ENCODE measurements around the gene RALGDS. TPM values are rescaled to one million over a fixed set of nuclear protein-coding genes. Genes with fewer than 3 reads are reported as not detected.

The RALGDS gene
- total and polyA plus RNA-seq, 2 donors (not counting 3 experiments of a cell fraction or from before 2014, with no cell fraction given): 41.4 to 60.0 TPM

- no peak overlapping the region for H3K4me3 ChIP-seq (replicated peaks in 1 of 3; ENCODE audit: insufficient read depth in 1 of 3, low read depth in 1 of 3, low read length in 3 of 3)
- H3K27ac ChIP-seq (ENCODE audit: insufficient read depth, low read depth, low read length): no peak overlapping the region
- dilution Hi-C loops (cut with MboI; ENCODE audit: extremely low pct_ligation_motif_present, low sequenced_read_pairs): no loop called here
- H3K79me2 ChIP-seq (ENCODE audit: control insufficient read depth, insufficient read depth, low read length): no peaks in the 10 kb centered on the region
- no peak for TF ChIP-seq EZH2 (IDR thresholded peaks at IDR 0.05; ENCODE audit: borderline replicate concordance, low read depth, low read length, severe bottlenecking)
- ChIA-PET CTCF (interaction anchor here (1.0 to 1.4 kb wide), 3 partner anchors 11 to 26 kb away, joined by 3 to 11 read pairs (median 5); no protein-coding TSS in a partner anchor), POLR2A (no interaction called here)
- H3K9me1 ChIP-seq (replicated peaks; ENCODE audit: control insufficient read depth, extremely low read depth, insufficient read depth, low read length): no peaks in the 10 kb centered on the region
- H3K9me3 ChIP-seq (replicated peaks; ENCODE audit: control insufficient read depth, insufficient read depth, low read length): no peaks in the 10 kb centered on the region
- H3K4me2 ChIP-seq (ENCODE audit: insufficient read depth, low read length): no peak overlapping the region
- no peaks in the 10 kb centered on the region for H3K27me3 ChIP-seq (ENCODE audit: control insufficient read depth in 2 of 2, insufficient read depth in 2 of 2, low read length in 2 of 2)
- peaks cover 37% of the 10 kb centered on the region for H3K4me1 ChIP-seq (ENCODE audit: control insufficient read depth, extremely low read depth, insufficient read depth, low read length)
- DNase-seq (ENCODE audit: low read depth, low spot score): no peak
- no peak overlapping the region for H3K9ac ChIP-seq (replicated peaks; ENCODE audit: extremely low read depth, insufficient read depth, low read length)
- no peak overlapping the region for H2AFZ ChIP-seq (ENCODE audit: low read depth, low read length)
- H3K36me3 ChIP-seq (ENCODE audit: control insufficient read depth in 2 of 2, extremely low read depth in 1 of 2, insufficient read depth in 2 of 2, low read length in 2 of 2): no peaks in the 10 kb centered on the region
- no peaks in the 10 kb centered on the region for H4K20me1 ChIP-seq (replicated peaks; ENCODE audit: control insufficient read depth, extremely low read depth, insufficient read depth, low read length)
- intact Hi-C loops (cut with micrococcal nuclease): no loop called here
- FAIRE-seq: no peak
- BruUV-seq (replicated peaks): no TSS peak
Measured at GRCh38 chr9:133122935-133123611, 2.0 kb upstream of the RALGDS start.

- Histone ChIP-seq H4K20me1 (replicated peaks; ENCODE audit: control insufficient read depth, extremely low read depth, insufficient read depth, low read length) (no peaks in the 10 kb centered on the region), H3K79me2 (ENCODE audit: control insufficient read depth, insufficient read depth, low read length) (no peaks in the 10 kb centered on the region), H3K27me3 (ENCODE audit: control insufficient read depth in 2 of 2, insufficient read depth in 2 of 2, low read length in 2 of 2) (no peaks in the 10 kb centered on the region), H3K36me3 (ENCODE audit: control insufficient read depth in 2 of 2, extremely low read depth in 1 of 2, insufficient read depth in 2 of 2, low read length in 2 of 2) (no peaks in the 10 kb centered on the region), H3K4me3 (replicated peaks in 1 of 3; ENCODE audit: insufficient read depth in 1 of 3, low read depth in 1 of 3, low read length in 3 of 3) (no peak overlapping the region), H3K9ac (replicated peaks; ENCODE audit: extremely low read depth, insufficient read depth, low read length) (no peak overlapping the region), H3K9me1 (replicated peaks; ENCODE audit: control insufficient read depth, extremely low read depth, insufficient read depth, low read length) (no peaks in the 10 kb centered on the region), H3K27ac (ENCODE audit: insufficient read depth, low read depth, low read length) (no peak overlapping the region), H3K4me2 (ENCODE audit: insufficient read depth, low read length) (no peak overlapping the region), H3K4me1 (ENCODE audit: control insufficient read depth, extremely low read depth, insufficient read depth, low read length) (peaks cover 37% of the 10 kb centered on the region), H2AFZ (ENCODE audit: low read depth, low read length) (no peak overlapping the region), H3K9me3 (replicated peaks; ENCODE audit: control insufficient read depth, insufficient read depth, low read length) (no peaks in the 10 kb centered on the region)
- FAIRE-seq (no peak), DNase-seq (ENCODE audit: low read depth, low spot score) (no peak)
- intact Hi-C loops (cut with micrococcal nuclease): no loop called here
- TF ChIP-seq CTCF (IDR thresholded peaks at IDR 0.05; ENCODE audit: extremely low read depth in 1 of 2, insufficient read depth in 1 of 2, low read depth in 1 of 2, low read length in 2 of 2) (no peak), MAX (IDR thresholded peaks at IDR 0.05; ENCODE audit: insufficient read depth, insufficient read length) (no peak), POLR2A (IDR thresholded peaks at IDR 0.05; ENCODE audit: low read depth, low read length) (no peak), EZH2 (IDR thresholded peaks at IDR 0.05; ENCODE audit: borderline replicate concordance, low read depth, low read length, severe bottlenecking) (no peak), JUN (IDR thresholded peaks at IDR 0.05; ENCODE audit: borderline replicate concordance, insufficient read depth, insufficient read length, low read depth) (no peak), POLR2AphosphoS5 (IDR thresholded peaks at IDR 0.05; ENCODE audit: insufficient read depth, low read depth, low read length) (no peak), GATA2 (IDR thresholded peaks at IDR 0.05; ENCODE audit: insufficient read depth, insufficient read length, low read depth, low read length) (no peak), MYC (IDR thresholded peaks at IDR 0.05; ENCODE audit: low read depth, low read length) (no peak), FOS (IDR thresholded peaks at IDR 0.05; ENCODE audit: borderline replicate concordance, insufficient read depth, low read length) (no peak)
- ChIA-PET POLR2A (no interaction called here), CTCF (interaction anchor here (1.0 to 1.4 kb wide), 3 partner anchors 11 to 26 kb away, joined by 3 to 11 read pairs (median 5); no protein-coding TSS in a partner anchor)
- dilution Hi-C loops (cut with MboI; ENCODE audit: extremely low pct_ligation_motif_present, low sequenced_read_pairs): no loop called here
- BruUV-seq (replicated peaks): no TSS peak
Measured at GRCh38 chr9:133122605-133122934, 1.5 kb upstream of the RALGDS start.

Data from endothelial cell of umbilical vein (primary cell).